GM18526 (cell line): Measurements from ENCODE around the gene CCDC171.

Source experiments
- POLR2A ChIP-seq: IDR thresholded peaks from 3 replicates; pipeline ENCODE4 v1.6.1; 2011; ENCODE audit not compliant: insufficient read length; ENCODE audit errors: extremely low read depth

Gene CCDC171

DNA sequence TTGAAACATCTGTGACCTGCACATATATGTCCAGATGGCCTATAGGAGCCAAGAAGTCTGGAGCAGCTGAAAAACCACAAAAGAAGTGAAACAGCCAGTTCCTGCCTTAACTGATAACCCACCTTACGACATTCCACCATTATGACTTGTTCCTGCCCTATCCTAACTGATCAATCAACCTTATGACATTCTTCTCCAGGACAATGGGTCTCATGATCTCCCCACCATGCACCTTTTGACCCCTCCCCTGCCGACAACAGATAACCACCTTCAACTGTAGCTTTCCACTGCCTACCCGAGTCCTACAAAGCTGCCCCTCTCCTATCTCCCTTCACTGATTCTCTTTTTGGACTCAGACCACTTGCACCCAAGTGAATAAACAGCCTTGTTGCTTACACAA lies 233.8 kb downstream of the CCDC171 start:
- no peak for TF ChIP-seq POLR2A

DNA sequence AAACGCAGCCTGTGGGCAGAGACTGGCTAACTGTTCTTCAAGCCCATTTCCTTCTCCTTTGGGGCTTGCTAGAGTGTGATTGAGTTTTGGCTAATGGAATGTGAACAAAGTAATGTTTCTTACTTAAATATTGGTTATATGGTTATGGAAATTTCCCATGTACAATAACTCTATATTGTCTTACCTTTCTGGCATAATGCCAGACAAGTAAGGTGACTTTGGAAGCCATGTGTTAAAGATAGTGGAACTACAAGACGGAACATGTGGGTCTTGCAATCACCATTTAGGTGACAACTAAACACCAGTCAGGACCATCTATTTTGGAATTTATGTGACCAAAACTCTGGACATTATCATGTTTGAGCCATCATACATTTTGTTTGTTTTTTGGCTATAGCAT lies 260.2 kb downstream of the CCDC171 start:
- TF ChIP-seq POLR2A = no peak

DNA sequence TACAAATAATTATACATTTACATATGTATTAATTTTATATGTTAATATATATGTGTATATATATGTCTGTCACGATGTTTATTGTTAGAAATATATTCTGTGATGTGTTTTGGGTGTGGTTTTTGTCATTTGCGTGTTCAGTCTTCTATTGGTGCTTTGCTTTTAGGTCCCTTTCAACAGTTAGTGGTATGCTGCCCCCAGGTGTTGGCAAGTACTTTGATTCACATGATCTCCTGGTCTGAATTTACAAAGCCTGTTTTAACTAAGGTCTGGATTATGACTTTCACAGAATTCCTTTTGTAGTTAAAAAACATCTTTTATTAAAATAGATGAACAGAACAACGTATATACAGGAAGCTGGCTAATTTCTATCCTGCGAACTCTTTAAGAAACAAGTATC lies 271.5 kb downstream of the CCDC171 start:
- no peak for TF ChIP-seq POLR2A

DNA sequence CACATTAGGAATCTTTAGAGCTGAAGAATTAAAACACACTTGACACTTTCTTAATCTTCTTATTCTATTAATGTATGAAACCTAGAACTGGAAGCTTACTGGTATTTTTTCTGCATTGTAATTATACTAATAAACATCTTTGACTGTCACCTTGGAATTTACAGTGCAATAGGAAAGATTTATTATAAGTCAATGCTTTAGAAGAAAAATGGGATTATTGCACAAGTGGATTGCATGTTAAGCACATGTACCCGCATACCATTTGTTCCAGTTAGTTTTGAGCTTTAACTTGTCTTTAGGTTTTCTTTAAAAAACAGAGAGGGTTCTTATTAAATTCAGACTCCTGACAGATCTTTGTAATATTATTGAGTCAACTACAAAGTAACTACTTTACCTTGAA lies 278.5 kb downstream of the CCDC171 start:
- no peak for TF ChIP-seq POLR2A

DNA sequence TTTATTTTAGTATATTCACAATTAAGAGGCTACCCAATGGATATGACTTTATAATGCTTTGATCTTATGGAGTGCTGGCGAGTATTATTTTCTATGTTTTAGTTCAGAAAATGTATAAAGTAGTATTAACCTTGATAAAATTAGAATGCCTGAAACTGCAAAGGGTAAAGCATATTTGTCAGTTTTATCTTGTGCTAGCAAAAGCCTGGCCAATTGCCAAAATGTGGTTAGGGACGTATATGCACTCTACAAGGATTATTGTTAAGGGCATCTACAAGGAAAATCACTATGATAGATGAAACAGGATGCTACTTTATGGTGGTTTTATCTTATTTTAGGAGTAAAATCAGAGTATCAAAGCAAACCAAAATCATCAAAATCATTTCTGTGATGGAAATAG lies 281.7 kb downstream of the CCDC171 start:
- TF ChIP-seq POLR2A = no peak

DNA sequence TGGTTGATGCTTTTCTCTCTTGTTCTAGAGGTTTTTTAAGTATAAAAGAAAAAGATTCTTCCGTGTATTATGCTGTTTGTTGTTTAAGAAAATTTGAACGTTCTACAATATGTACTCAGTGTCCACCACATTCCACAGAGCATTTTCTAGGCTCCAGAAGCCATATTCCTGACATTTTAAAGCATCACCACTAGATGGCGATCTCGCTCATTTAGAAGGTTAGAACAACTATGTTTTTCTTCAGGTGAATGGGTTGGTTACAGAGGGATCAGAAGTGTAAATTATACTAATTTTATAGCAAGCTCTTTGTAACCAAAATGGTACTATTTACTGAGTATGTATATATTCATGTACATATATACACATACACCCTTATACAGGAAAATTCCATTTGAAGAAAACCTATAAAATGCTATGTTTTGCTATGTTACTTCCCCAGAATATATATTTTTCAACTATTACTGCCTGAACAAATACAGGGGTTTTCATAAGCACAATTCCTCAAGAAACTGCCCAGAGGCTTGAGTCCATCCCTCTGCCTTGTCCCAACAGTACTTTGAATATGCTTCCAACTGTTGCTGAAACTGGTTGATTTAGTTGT lies 284.3 kb downstream of the CCDC171 start:
- no peak for TF ChIP-seq POLR2A

DNA sequence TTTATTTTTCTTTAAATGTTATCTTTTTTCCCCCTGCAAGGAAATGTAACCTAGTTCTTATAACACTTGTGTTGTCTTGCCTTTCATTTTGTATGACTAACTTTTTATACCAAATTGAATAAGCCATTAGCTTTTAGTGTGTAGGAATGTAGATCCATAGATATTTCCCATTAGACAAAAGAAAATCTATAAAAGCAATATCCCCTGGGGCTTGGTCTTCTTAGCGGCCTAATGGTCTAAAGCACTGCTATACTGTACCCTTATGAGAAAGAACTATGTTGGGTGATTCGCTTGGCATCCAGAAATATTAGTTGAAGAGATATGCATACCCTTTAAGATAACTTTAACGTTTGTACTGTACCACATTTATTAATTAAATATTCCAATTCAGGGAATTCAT lies 289.2 kb downstream of the CCDC171 start:
- no peak for TF ChIP-seq POLR2A

DNA sequence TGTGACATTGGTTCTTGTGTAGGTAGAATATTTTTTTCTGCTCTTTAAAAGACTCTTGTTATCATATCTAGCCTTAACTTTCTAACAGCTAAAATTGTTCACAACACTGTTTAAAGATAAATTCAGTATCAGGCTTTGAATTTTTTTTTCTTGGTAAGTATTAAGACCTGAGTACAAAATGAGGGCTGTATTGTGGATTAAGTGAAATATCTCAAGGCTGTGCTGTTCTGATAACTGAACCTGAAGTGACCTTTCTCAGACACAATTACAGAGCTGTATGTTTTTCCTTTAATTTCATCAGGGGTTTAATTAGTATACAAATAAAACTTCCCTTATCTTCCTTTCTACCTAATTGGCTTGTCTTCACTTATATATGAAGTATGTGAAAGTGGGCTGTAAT lies 290.5 kb downstream of the CCDC171 start:
- TF ChIP-seq POLR2A = no peak

DNA sequence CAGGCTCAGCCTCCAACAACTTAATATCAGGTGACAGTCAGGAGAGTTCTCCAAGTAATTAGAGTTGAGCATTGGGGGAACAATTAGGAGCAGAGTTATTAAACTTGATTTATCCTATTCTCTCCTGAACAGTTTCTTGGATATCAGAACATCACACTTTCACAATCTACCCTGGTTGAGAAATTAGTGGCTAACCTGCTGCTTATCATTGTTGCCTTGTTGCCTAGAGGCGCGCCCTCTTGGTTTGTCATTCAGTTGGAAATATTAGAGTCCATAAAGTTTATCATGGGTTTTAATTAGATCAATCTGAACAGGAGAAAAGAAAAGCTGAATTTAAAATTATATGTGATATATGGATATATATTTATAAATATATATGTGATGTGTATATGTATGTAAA lies 291.1 kb downstream of the CCDC171 start:
- TF ChIP-seq POLR2A = no peak

DNA sequence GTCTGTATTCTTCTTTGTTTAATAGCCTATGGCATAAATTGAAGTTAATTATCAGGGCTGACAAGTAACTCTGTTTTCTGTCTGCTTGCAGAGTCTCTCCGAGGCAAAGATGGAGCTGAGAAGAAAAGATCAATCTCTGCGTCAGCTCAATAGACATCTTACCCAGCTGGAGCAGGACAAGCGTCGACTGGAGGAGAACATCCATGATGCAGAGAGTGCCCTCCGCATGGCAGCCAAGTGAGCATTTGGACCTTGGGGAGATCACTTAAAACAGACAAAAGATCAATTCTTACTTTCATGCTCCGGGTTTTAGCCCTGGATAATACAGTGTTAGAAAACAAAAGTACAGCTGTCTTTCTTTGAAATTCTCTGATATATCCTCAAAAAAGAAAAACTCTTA lies 293.8 kb downstream of the CCDC171 start:
- no peak for TF ChIP-seq POLR2A

DNA sequence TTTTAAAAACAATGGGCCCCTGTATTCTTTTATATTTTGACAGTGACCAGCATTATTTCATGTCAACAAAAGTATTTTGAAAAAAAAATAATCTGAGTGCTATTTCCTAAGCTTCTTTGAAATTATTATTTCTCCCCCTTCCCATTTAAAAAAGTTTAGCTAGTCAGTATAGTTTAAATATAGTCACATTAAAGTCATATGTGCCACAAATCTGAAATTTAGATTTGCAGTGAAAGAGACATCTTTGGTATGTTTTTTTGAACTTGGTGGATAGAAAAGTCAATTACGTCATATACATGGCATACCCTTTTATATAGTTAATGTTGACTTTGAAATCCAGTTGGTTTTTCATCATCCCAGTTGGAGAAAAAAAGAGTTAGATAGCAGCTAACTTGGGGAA lies 297.0 kb downstream of the CCDC171 start:
- no peak for TF ChIP-seq POLR2A

DNA sequence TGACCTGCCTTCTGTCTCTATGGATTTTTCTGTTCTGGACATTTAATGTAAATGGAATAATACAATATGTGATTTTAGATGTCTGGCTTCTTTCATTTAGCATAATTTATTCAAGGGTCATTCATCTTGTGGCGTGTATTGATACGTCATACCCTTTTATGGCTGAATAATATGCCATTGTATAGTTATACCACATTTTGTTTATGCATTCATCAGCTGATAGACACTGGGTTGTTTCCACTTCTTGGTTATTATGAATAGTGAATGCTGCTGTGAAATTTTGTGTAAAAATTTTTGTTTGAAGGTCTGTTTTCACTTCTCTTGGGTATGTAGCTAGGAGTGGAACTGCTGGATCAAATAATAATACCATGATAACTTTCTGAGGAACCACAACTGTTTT lies 298.9 kb downstream of the CCDC171 start:
- no peak for TF ChIP-seq POLR2A

DNA sequence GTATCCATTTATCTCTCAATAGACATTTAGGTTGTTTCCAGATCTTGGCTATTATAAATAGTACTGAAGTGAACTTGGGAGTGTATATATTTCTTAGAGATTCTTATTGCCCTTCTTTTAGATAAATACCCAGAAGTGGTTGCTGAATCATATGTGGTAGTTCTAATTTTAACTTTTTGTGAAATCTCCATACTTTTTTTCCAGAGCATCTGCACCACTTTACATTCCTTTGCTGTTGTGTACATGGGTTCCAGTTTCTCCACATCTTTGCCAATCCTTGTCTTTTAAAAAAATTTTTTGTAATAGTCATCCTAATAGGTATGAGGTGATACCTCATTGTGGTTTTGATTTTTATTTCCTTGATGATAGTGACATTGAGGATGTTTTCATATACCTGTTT lies 303.7 kb downstream of the CCDC171 start:
- no peak for TF ChIP-seq POLR2A

DNA sequence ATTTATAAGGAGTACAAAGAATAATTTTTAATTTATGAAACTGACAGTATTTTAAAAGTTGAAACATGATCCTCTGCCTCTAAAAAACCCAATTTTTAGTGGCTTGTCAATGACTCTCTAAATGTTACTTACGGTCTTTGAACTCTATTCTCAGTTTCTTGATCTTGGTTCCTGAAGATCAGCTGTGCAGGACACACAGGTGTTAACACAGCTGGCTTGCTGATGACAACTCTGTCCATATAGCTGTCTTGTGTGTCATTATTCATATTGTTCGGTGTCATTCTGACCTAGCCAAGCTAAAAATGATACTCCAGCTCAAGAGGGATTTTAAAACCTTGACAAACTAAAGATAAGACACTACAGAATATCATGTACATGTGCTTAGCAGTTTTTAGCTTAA lies 314.5 kb downstream of the CCDC171 start:
- no peak for TF ChIP-seq POLR2A

DNA sequence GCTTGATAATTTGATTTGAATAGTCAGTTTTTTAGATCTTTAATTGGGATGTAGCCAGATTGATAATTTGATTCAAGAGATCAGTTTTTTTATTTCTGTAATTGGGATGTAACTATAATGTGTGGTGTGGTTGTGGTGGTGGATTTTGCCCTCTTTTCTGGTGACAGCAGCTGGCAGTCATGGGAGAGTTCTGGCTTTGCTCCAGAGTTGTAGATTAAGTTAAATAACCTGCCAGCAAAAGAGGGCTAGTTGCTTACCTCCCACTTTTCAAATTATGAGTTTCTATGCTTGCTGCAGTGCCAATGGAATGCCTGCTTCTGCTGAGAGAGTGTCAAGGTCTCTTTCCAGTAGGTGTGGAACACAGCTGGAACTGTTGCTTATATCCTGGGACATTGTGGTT lies 315.1 kb downstream of the CCDC171 start:
- TF ChIP-seq POLR2A = no peak

DNA sequence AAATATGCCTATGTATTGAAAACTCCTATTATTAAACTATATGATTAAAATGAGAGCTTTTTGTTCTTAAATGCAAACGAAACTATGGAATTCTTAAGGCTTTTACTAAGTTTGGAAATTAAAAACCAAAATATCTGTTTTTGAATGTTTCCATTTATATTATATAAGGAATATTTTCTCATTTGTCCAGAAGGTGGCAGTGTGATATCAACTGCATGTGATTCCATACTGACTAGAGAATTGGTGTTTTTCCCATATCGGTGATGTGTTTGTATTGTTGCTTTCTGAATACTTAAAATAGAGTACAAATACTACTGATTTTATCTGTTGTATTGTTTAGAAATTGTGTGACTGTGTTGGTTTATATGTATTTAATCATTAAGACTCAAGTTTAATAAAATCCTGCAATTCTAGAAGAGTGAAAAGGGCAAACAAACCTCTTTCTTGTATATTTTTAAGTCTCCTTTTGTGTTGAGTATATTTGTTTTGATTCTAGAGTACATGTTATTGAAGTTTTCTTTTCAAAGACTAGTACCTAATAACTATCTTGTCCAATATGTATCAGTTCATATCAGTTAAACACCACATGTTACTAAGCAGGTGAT lies 320.8 kb downstream of the CCDC171 start:
- TF ChIP-seq POLR2A = no peak

DNA sequence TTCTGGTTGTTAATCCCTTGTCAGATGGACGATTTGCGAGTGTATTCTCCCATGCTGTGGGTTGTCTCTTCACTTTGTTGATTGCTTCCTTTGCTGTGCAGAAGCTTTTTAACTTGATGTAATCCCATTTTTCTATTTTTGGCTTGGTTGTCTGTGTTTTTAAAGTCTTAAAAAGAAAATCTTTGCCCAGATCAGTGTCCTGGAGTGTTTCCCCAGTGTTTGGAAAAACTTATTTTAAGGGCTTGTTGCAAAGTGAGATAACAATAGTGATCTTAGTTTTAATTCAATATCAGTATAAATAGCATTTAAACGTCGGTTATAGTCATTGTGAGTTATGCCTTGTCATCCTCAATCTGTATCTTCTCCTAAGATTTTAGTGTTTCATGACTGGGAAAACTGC lies 329.5 kb downstream of the CCDC171 start:
- TF ChIP-seq POLR2A = no peak
